H1 (cell line): Measurements from ENCODE around the gene CDIPT. TPM values are rescaled to one million over a fixed set of nuclear protein-coding genes. Genes with fewer than 3 reads are reported as not detected.

ENCODE experiments used
- CTCF ChIA-PET: fragments of 300-600 bp; sonication (Branson Sonifier 250); formaldehyde crosslinking; loops from one replicate; lab custom pipeline; 2021; ENCODE audit not compliant: partially characterized antibody; lab: Charles Lee
- POLR2A ChIA-PET: fragments of 300-600 bp; sonication (Branson Sonifier 250); formaldehyde crosslinking; loops from one replicate; lab custom pipeline; 2021; ENCODE audit warnings: inconsistent platforms; ENCODE audit not compliant: partially characterized antibody; lab: Charles Lee
- DNase-seq, 2 experiments: peaks; one replicate each; pipeline versions ENCODE4 v3.0.0 to v3.0.0-alpha.2; 2010 to 2022; ENCODE audit warnings: low spot score in 2 of 2, low read depth in 1 of 2, mixed read lengths in 1 of 2
- FAIRE-seq: peaks from 2 replicates; lab custom pipeline; 2011; peaks lifted over from hg19 to GRCh38; lab: Jason Lieb, UNC
- H2AFZ ChIP-seq: 2 replicates; pipeline ENCODE4 v1.8.1; 2012; ENCODE audit warnings: low read length, inconsistent platforms
- H2AK5ac ChIP-seq: 2 replicates; pipeline ENCODE4 v1.6.1; 2013; ENCODE audit warnings: low read depth, low read length
- H2BK120ac ChIP-seq: replicated peaks from 2 replicates; pipeline ENCODE3; 2013; ENCODE audit warnings: low read depth, low read length, inconsistent platforms
- H2BK12ac ChIP-seq: 2 replicates; pipeline ENCODE4 v1.6.1; 2013; ENCODE audit warnings: low read depth, low read length
- H2BK15ac ChIP-seq: 2 replicates; pipeline ENCODE4 v1.6.1; 2013; ENCODE audit warnings: low read length
- H2BK20ac ChIP-seq: 2 replicates; pipeline ENCODE4 v1.6.1; 2013; ENCODE audit warnings: low read length
- H2BK5ac ChIP-seq: 2 replicates; pipeline ENCODE4 v1.6.1; 2013; ENCODE audit warnings: low read depth, low read length
- H3K14ac ChIP-seq: 2 replicates; pipeline ENCODE4 v1.6.1; 2013; ENCODE audit warnings: inconsistent platforms; ENCODE audit not compliant: insufficient read length
- H3K18ac ChIP-seq: 2 replicates; pipeline ENCODE4 v1.6.1; 2013; ENCODE audit warnings: low read length; ENCODE audit errors: extremely low read depth
- H3K23ac ChIP-seq: 2 replicates; pipeline ENCODE4 v1.6.1; 2013; ENCODE audit warnings: inconsistent platforms; ENCODE audit not compliant: insufficient read length
- H3K23me2 ChIP-seq: 2 replicates; pipeline ENCODE4 v1.6.1; 2013; ENCODE audit warnings: low read depth, low read length
- H3K27ac ChIP-seq: 2 replicates; pipeline ENCODE4 v1.6.1; 2011; ENCODE audit warnings: low read depth, low read length, inconsistent platforms
- H3K27me3 ChIP-seq, 4 experiments: replicated peaks in 1 of 4; 1 replicate in 1 of 4; 2 replicates in 3 of 4; pipeline versions ENCODE4 v1.6.1 to v1.8.1; 2011 to 2013; ENCODE audit warnings: low read length in 3 of 4, mild to moderate bottlenecking in 3 of 4, inconsistent platforms in 2 of 4, mixed read lengths in 2 of 4, moderate library complexity in 1 of 4; ENCODE audit not compliant: control insufficient read depth in 3 of 4, insufficient read depth in 3 of 4; ENCODE audit errors: extremely low read depth in 1 of 4
- H3K36me3 ChIP-seq, 4 experiments: 2 replicates each; pipeline versions ENCODE4 v1.6.1 to v1.8.1; 2011 to 2013; ENCODE audit warnings: mild to moderate bottlenecking in 4 of 4, low read length in 3 of 4, moderate library complexity in 2 of 4, control low read depth in 1 of 4, inconsistent platforms in 1 of 4; ENCODE audit not compliant: insufficient read depth in 4 of 4, control insufficient read depth in 2 of 4
- H3K4ac ChIP-seq: replicated peaks from 2 replicates; pipeline ENCODE3; 2013; ENCODE audit warnings: low read length, low read depth, mixed read lengths, inconsistent platforms; ENCODE audit not compliant: insufficient read length
- H3K4me1 ChIP-seq, 4 experiments: replicated peaks in 1 of 4; 1 replicate in 1 of 4; 2 replicates in 3 of 4; pipeline versions ENCODE4 v1.6.1 to v1.8.1; 2011 to 2013; ENCODE audit warnings: low read length in 3 of 4, inconsistent platforms in 2 of 4, mixed read lengths in 1 of 4; ENCODE audit not compliant: insufficient read depth in 4 of 4, control insufficient read depth in 3 of 4
- H3K4me2 ChIP-seq, 2 experiments: 2 replicates each; pipeline versions ENCODE4 v1.6.1 to v1.8.1; 2011 to 2013; ENCODE audit warnings: low read depth in 2 of 2, low read length in 2 of 2, control low read depth in 1 of 2, inconsistent platforms in 1 of 2, mild to moderate bottlenecking in 1 of 2; ENCODE audit not compliant: insufficient read depth in 1 of 2
- H3K4me3 ChIP-seq, 4 experiments: fragments of 200-600, 300-600 bp in 1 of 4; sonication (generic), shearing (Covaris generic), sonication (Bioruptor Twin) in 1 of 4; 2 replicates each; pipeline versions ENCODE4 v1.5.1 to v1.8.1; 2011 to 2016; ENCODE audit warnings: low read length in 4 of 4, low read depth in 3 of 4, control low read depth in 2 of 4, inconsistent platforms in 2 of 4, mild to moderate bottlenecking in 2 of 4, mixed read lengths in 1 of 4, moderate library complexity in 1 of 4; ENCODE audit not compliant: insufficient read depth in 2 of 4; ENCODE audit errors: extremely low read depth in 1 of 4
- H3K56ac ChIP-seq: replicated peaks from 2 replicates; pipeline ENCODE3; 2013; ENCODE audit warnings: low read depth, mild to moderate bottlenecking, mixed read lengths, low read length, inconsistent platforms; ENCODE audit not compliant: insufficient read length
- H3K79me1 ChIP-seq: 2 replicates; pipeline ENCODE4 v1.6.1; 2013; ENCODE audit warnings: low read depth, low read length, control low read depth
- H3K79me2 ChIP-seq, 2 experiments: 2 replicates each; pipeline versions ENCODE4 v1.6.1 to v1.8.1; 2012 to 2013; ENCODE audit warnings: low read length in 2 of 2, mild to moderate bottlenecking in 2 of 2, inconsistent platforms in 1 of 2; ENCODE audit not compliant: insufficient read depth in 2 of 2, control insufficient read depth in 1 of 2
- H3K9ac ChIP-seq, 4 experiments: replicated peaks in 1 of 4; 1 replicate in 1 of 4; 2 replicates in 3 of 4; pipeline versions ENCODE4 v1.6.1 to v1.8.1; 2011 to 2013; ENCODE audit warnings: low read depth in 3 of 4, low read length in 3 of 4, control low read depth in 2 of 4, mild to moderate bottlenecking in 2 of 4, moderate library complexity in 2 of 4, inconsistent platforms in 1 of 4; ENCODE audit errors: extremely low read depth in 1 of 4
- H3K9me3 ChIP-seq, 2 experiments: 2 replicates each; pipeline versions ENCODE4 v1.6.1 to v1.8.1; 2012 to 2013; ENCODE audit warnings: mild to moderate bottlenecking in 2 of 2, moderate library complexity in 2 of 2, control low read depth in 1 of 2, inconsistent platforms in 1 of 2, low read depth in 1 of 2, low read length in 1 of 2, mixed read lengths in 1 of 2; ENCODE audit not compliant: insufficient read depth in 2 of 2
- H4K20me1 ChIP-seq, 2 experiments: replicated peaks in 1 of 2; 2 replicates each; pipeline versions ENCODE3 to v1.8.1; 2011 to 2013; ENCODE audit warnings: inconsistent platforms in 2 of 2, low read length in 2 of 2, mild to moderate bottlenecking in 1 of 2; ENCODE audit not compliant: insufficient read depth in 2 of 2, control insufficient read depth in 1 of 2
- H4K5ac ChIP-seq: 2 replicates; pipeline ENCODE4 v1.6.1; 2013; ENCODE audit warnings: low read length, low read depth, mixed read lengths, inconsistent platforms; ENCODE audit not compliant: insufficient read length
- H4K8ac ChIP-seq: 2 replicates; pipeline ENCODE4 v1.8.0; 2013; ENCODE audit warnings: mild to moderate bottlenecking, moderate library complexity, low read length, inconsistent platforms; ENCODE audit not compliant: insufficient read depth; ENCODE audit errors: extremely low read depth
- H4K91ac ChIP-seq: replicated peaks from 2 replicates; pipeline ENCODE3; 2013; ENCODE audit warnings: low read length, mixed read lengths, inconsistent platforms; ENCODE audit not compliant: insufficient read length
- ASH2L ChIP-seq: fragments of 200-600, 300-600 bp; sonication (generic); IDR thresholded peaks from one replicate; pipeline ENCODE4 v1.7.1; 2017; ENCODE audit warnings: low read length
- CBX5 ChIP-seq: fragments of 300-800, 300-1000 bp; sonication (generic); IDR thresholded peaks from 2 replicates; pipeline ENCODE4 v1.7.1; 2016; ENCODE audit warnings: antibody characterized with exemption, low read length, low read depth
- CBX8 ChIP-seq: fragments of 300-800, 300-1000 bp; sonication (generic); IDR thresholded peaks from 2 replicates; pipeline ENCODE4 v1.7.1; 2016; ENCODE audit warnings: low read depth, low read length, borderline replicate concordance
- CTBP2 ChIP-seq: IDR thresholded peaks from 2 replicates; pipeline ENCODE4 v1.7.0; 2011; ENCODE audit warnings: borderline replicate concordance, mild to moderate bottlenecking, moderate library complexity, mixed read lengths, low read length; ENCODE audit not compliant: insufficient read depth, insufficient read length
- EZH2 ChIP-seq: fragments of 200-600 bp; sonication (generic); IDR thresholded peaks from 2 replicates; pipeline ENCODE4 v1.7.1; 2012; ENCODE audit warnings: low read depth, mild to moderate bottlenecking, moderate library complexity, low read length, inconsistent platforms; ENCODE audit not compliant: severe bottlenecking
- FOSL1 ChIP-seq: IDR thresholded peaks from 2 replicates; pipeline ENCODE4 v1.6.1; 2011; ENCODE audit warnings: mild to moderate bottlenecking, low read depth, low read length, moderate library complexity; ENCODE audit not compliant: insufficient read depth
- GTF2F1 ChIP-seq: IDR thresholded peaks from 2 replicates; pipeline ENCODE4 v1.6.1; 2012; ENCODE audit warnings: low read depth, low read length, improper control_type of control experiment, borderline replicate concordance
- HDAC6 ChIP-seq: IDR thresholded peaks from one replicate; pipeline ENCODE4 v1.7.1; 2012; ENCODE audit warnings: low read depth, mild to moderate bottlenecking, inconsistent platforms, low read length, moderate library complexity
- KDM5A ChIP-seq: fragments of 200-600 bp; IDR thresholded peaks from 2 replicates; pipeline ENCODE4 v1.7.1; 2012; ENCODE audit warnings: mild to moderate bottlenecking, low read length, inconsistent platforms, mixed read lengths
- POLR2A ChIP-seq, 2 experiments: IDR thresholded peaks; 1 replicate in 1 of 2; 2 replicates in 1 of 2; pipeline ENCODE4 v1.6.1; 2011; ENCODE audit warnings: low read depth in 2 of 2, low read length in 2 of 2, mild to moderate bottlenecking in 2 of 2; ENCODE audit errors: control extremely low read depth in 1 of 2
- POLR2AphosphoS5 ChIP-seq: IDR thresholded peaks from 2 replicates; pipeline ENCODE4 v1.6.1; 2011; ENCODE audit warnings: low read depth, low read length
- POU5F1 ChIP-seq: IDR thresholded peaks from 2 replicates; pipeline ENCODE4 v1.6.1; 2011; ENCODE audit warnings: low read depth, mild to moderate bottlenecking, low read length, moderate library complexity
- RXRA ChIP-seq: IDR thresholded peaks from 2 replicates; pipeline ENCODE4 v1.6.1; 2011; ENCODE audit warnings: low read depth, mild to moderate bottlenecking, low read length, moderate library complexity; ENCODE audit not compliant: insufficient read depth
- SRF ChIP-seq: IDR thresholded peaks from 2 replicates; pipeline ENCODE4 v1.6.1; 2011; ENCODE audit warnings: mild to moderate bottlenecking, low read depth, low read length, moderate library complexity
- TBP ChIP-seq: IDR thresholded peaks from 2 replicates; pipeline ENCODE4 v1.6.1; 2011; ENCODE audit warnings: low read depth, low read length, improper control_type of control experiment
- WGBS, 2 experiments: shearing (Covaris generic) in 1 of 2; methylation state at CpG; one replicate each; pipeline versions ENCODE4 v1.1.6 to v1.1.7; 2013 to 2015; ENCODE audit warnings: low lambda C conversion rate in 2 of 2, mixed read lengths in 2 of 2, inconsistent platforms in 1 of 2, low coverage in 1 of 2, missing lambda C conversion rate in 1 of 2; ENCODE audit not compliant: insufficient replicate concordance in 2 of 2, insufficient coverage in 1 of 2, insufficient read length in 1 of 2; ENCODE audit errors: extremely low coverage in 1 of 2, missing lambda C conversion rate in 1 of 2; 5-methylcytosine and 5-hydroxymethylcytosine counted together
- polyA plus RNA-seq, 7 experiments: library from polyadenylated mRNA; depleted of rRNA in 3 of 7; stranded (reverse) in 5 of 7; unstranded in 2 of 7; fragments of >200 nt in 5 of 7; fragments of 200-250 nt in 2 of 7; gene quantifications; 1 replicate in 5 of 7; 2 replicates in 1 of 7; 4 replicates in 1 of 7; pipeline versions ENCODE4 v1.2.1 to v1.2.3, GENCODE V29; 2011 to 2013; ENCODE audit warnings: missing spikeins in 2 of 7, mixed read lengths in 2 of 7
- total RNA-seq: library from RNA; stranded (reverse); fragmentation: NEBNext Ultra II Directional; extraction: Animal tissue kit (Norgen Biotek cat#: 25700); gene quantifications from 2 replicates; pipeline ENCODE4 v1.2.1, GENCODE V29; 2021

Gene CDIPT
- total and polyA plus RNA-seq, 2 of the 8 experiments (the other 6 are each of a cell fraction or from before 2014, with no cell fraction given), result 69.2 to 140 TPM

- no peak overlapping the region for H3K4me2 ChIP-seq
- WGBS, 2 experiments, result 97% methylated on average over 7 of the region's 7 CpGs; no CpG with 5 or more reads in 1 of the 2 experiments
- no peak for FAIRE-seq
- TF ChIP-seq GTF2F1 (no peak), ASH2L (no peak), EZH2 (no peak), SRF (no peak), HDAC6 (no peak), POLR2AphosphoS5 (no peak), TBP (no peak), RXRA (no peak), CBX8 (no peak), CBX5 (no peak), POLR2A (IDR thresholded peaks at IDR 0.05; ENCODE audit: control extremely low read depth in 1 of 2, low read depth in 2 of 2, low read length in 2 of 2) (no peak), CTBP2 (no peak), FOSL1 (no peak), KDM5A (no peak), POU5F1 (no peak)
These were observed 41.9 kb upstream of the CDIPT start for GRCh38 chr16:29904947-29905346.

More at GRCh38 chr16:29904947-29905346, 41.9 kb upstream of the CDIPT start:
- H2BK120ac ChIP-seq, result no peak overlapping the region
- no peak for DNase-seq
- H4K5ac ChIP-seq, result no peak overlapping the region
- peaks cover 0 to 6% (median 0%) of the 10 kb centered on the region in 4 experiments; a peak in 4 of 7 replicates for H3K4me1 ChIP-seq
- H4K8ac ChIP-seq, result no peak overlapping the region
- 0 out of 2 replicates have a peak, but pooled peaks cover 2% of the 10 kb centered on the region for H3K79me1 ChIP-seq
- H2BK15ac ChIP-seq, result no peak overlapping the region
- H2BK20ac ChIP-seq, result no peak overlapping the region
- H2BK12ac ChIP-seq, result no peak overlapping the region
- no peak overlapping the region for H3K9ac ChIP-seq
- H2BK5ac ChIP-seq, result no peak overlapping the region
- H4K20me1 ChIP-seq, result no peaks in the 10 kb centered on the region
- H2AK5ac ChIP-seq, result no peak overlapping the region
- peaks cover 0 to 4% (median 0%) of the 10 kb centered on the region in 4 experiments; a peak in 2 of 8 replicates for H3K36me3 ChIP-seq
- no peak overlapping the region for H3K56ac ChIP-seq
- H3K4ac ChIP-seq, result no peak overlapping the region
- no peak overlapping the region for H3K18ac ChIP-seq
- H4K91ac ChIP-seq, result no peak overlapping the region
- H3K23ac ChIP-seq, result no peak overlapping the region
- CTCF ChIA-PET, result interaction anchor here (1.2 kb wide), 1 partner anchor 56 kb away, joined by 3 read pairs; no protein-coding TSS in a partner anchor
- H3K27ac ChIP-seq, result no peak overlapping the region
- H3K9me3 ChIP-seq, result no peaks in the 10 kb centered on the region
- no peaks in the 10 kb centered on the region for H3K79me2 ChIP-seq
- no peak overlapping the region for H3K14ac ChIP-seq
- H2AFZ ChIP-seq, result no peak overlapping the region
- no peak overlapping the region for H3K4me3 ChIP-seq
- POLR2A ChIA-PET, result interaction anchor here (0.8 to 0.9 kb wide), 2 partner anchors 37 to 127 kb away, joined by 3 read pairs; no protein-coding TSS in a partner anchor
- H3K27me3 ChIP-seq, result no peaks in the 10 kb centered on the region
- peaks cover 11% of the 10 kb centered on the region; the same call in 1 of the 2 replicates for H3K23me2 ChIP-seq
